ENCODE results near the gene RCSD1.

The RCSD1 gene

DNA sequence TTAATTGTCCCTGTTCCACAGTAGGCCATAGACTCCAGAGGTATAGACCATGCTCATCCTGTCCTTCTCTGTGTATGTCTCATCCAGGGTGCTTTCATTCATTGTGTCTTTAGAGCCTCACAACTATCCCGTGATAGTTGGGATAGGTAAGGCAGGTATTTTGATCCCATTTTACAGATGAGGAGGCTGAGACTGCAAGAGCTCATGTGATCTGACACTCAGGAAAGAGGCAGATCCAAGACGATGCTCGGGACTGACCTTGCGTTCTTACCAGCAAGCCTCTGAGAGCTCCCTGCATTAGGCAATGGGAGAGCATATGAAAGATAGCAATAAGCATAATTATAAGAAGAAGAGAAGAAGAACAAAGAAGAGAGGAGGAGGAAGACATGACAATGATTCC lies 42.8 kb downstream of the RCSD1 start:
- ATAC-seq: no peak
- TF ChIP-seq TOX (CRISPR knock-in tag; IDR thresholded peaks at IDR 0.05; ENCODE audit: borderline replicate concordance): no peak
- TF ChIP-seq ZFP30 (CRISPR knock-in tag; IDR thresholded peaks at IDR 0.05): no peak
- no peak for TF ChIP-seq POU6F1 (CRISPR knock-in tag; IDR thresholded peaks at IDR 0.05; ENCODE audit: borderline replicate concordance, low read depth)
- TF ChIP-seq ESRRG (CRISPR knock-in tag; IDR thresholded peaks at IDR 0.05): no peak
- no peak for TF ChIP-seq RARB (CRISPR knock-in tag; IDR thresholded peaks at IDR 0.05)
- no peak for TF ChIP-seq ISL1 (CRISPR knock-in tag; IDR thresholded peaks at IDR 0.05)
- TF ChIP-seq TCF4 (CRISPR knock-in tag; IDR thresholded peaks at IDR 0.05; ENCODE audit: borderline replicate concordance): no peak
- no peak for TF ChIP-seq ZNF70 (CRISPR knock-in tag; IDR thresholded peaks at IDR 0.05)
- TF ChIP-seq PPARA (CRISPR knock-in tag; IDR thresholded peaks at IDR 0.05; ENCODE audit: borderline replicate concordance): no peak
- TF ChIP-seq, protein P1, sequence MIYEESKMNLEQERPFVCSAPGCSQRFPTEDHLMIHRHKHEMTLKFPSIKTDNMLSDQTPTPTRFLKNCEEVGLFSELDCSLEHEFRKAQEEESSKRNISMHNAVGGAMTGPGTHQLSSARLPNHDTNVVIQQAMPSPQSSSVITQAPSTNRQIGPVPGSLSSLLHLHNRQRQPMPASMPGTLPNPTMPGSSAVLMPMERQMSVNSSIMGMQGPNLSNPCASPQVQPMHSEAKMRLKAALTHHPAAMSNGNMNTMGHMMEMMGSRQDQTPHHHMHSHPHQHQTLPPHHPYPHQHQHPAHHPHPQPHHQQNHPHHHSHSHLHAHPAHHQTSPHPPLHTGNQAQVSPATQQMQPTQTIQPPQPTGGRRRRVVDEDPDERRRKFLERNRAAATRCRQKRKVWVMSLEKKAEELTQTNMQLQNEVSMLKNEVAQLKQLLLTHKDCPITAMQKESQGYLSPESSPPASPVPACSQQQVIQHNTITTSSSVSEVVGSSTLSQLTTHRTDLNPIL (CRISPR knock-in tag; IDR thresholded peaks at IDR 0.05; ENCODE audit: low read depth): no peak
- no peak for TF ChIP-seq SNAI2 (CRISPR knock-in tag; IDR thresholded peaks at IDR 0.05)
- TF ChIP-seq ZC3H10 (CRISPR knock-in tag; IDR thresholded peaks at IDR 0.05): no peak
- no peak for TF ChIP-seq OSR1 (CRISPR knock-in tag; IDR thresholded peaks at IDR 0.05)
- no peak for TF ChIP-seq ARNTL (CRISPR knock-in tag; IDR thresholded peaks at IDR 0.05; ENCODE audit: borderline replicate concordance, low read depth)
- TF ChIP-seq, protein P2, sequence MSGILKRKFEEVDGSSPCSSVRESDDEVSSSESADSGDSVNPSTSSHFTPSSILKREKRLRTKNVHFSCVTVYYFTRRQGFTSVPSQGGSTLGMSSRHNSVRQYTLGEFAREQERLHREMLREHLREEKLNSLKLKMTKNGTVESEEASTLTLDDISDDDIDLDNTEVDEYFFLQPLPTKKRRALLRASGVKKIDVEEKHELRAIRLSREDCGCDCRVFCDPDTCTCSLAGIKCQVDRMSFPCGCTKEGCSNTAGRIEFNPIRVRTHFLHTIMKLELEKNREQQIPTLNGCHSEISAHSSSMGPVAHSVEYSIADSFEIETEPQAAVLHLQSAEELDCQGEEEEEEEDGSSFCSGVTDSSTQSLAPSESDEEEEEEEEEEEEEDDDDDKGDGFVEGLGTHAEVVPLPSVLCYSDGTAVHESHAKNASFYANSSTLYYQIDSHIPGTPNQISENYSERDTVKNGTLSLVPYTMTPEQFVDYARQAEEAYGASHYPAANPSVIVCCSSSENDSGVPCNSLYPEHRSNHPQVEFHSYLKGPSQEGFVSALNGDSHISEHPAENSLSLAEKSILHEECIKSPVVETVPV (CRISPR knock-in tag; IDR thresholded peaks at IDR 0.05): no peak
- TF ChIP-seq, protein P3, sequence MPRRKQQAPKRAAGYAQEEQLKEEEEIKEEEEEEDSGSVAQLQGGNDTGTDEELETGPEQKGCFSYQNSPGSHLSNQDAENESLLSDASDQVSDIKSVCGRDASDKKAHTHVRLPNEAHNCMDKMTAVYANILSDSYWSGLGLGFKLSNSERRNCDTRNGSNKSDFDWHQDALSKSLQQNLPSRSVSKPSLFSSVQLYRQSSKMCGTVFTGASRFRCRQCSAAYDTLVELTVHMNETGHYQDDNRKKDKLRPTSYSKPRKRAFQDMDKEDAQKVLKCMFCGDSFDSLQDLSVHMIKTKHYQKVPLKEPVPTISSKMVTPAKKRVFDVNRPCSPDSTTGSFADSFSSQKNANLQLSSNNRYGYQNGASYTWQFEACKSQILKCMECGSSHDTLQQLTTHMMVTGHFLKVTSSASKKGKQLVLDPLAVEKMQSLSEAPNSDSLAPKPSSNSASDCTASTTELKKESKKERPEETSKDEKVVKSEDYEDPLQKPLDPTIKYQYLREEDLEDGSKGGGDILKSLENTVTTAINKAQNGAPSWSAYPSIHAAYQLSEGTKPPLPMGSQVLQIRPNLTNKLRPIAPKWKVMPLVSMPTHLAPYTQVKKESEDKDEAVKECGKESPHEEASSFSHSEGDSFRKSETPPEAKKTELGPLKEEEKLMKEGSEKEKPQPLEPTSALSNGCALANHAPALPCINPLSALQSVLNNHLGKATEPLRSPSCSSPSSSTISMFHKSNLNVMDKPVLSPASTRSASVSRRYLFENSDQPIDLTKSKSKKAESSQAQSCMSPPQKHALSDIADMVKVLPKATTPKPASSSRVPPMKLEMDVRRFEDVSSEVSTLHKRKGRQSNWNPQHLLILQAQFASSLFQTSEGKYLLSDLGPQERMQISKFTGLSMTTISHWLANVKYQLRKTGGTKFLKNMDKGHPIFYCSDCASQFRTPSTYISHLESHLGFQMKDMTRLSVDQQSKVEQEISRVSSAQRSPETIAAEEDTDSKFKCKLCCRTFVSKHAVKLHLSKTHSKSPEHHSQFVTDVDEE (CRISPR knock-in tag; IDR thresholded peaks at IDR 0.05): no peak
- TF ChIP-seq PATZ1 (CRISPR knock-in tag; IDR thresholded peaks at IDR 0.05; ENCODE audit: borderline replicate concordance): no peak
- TF ChIP-seq ZFP3 (CRISPR knock-in tag; IDR thresholded peaks at IDR 0.05): no peak

GRCh38 chr1:167673265-167673664 lies 43.2 kb downstream of the RCSD1 start:
- ATAC-seq: no peak
- TF ChIP-seq ARNTL (CRISPR knock-in tag; IDR thresholded peaks at IDR 0.05; ENCODE audit: borderline replicate concordance, low read depth): no peak
- TF ChIP-seq ZFP30 (CRISPR knock-in tag; IDR thresholded peaks at IDR 0.05): no peak
- TF ChIP-seq, protein P2 (CRISPR knock-in tag; IDR thresholded peaks at IDR 0.05): no peak
- TF ChIP-seq PATZ1 (CRISPR knock-in tag; IDR thresholded peaks at IDR 0.05; ENCODE audit: borderline replicate concordance): no peak
- no peak for TF ChIP-seq ISL1 (CRISPR knock-in tag; IDR thresholded peaks at IDR 0.05)
- TF ChIP-seq ZNF8 (CRISPR knock-in tag; IDR thresholded peaks at IDR 0.05): no peak
- TF ChIP-seq ESRRG (CRISPR knock-in tag; IDR thresholded peaks at IDR 0.05): no peak
- TF ChIP-seq ZFP3 (CRISPR knock-in tag; IDR thresholded peaks at IDR 0.05): no peak
- TF ChIP-seq, protein P3 (CRISPR knock-in tag; IDR thresholded peaks at IDR 0.05): no peak
- TF ChIP-seq PPARA (CRISPR knock-in tag; IDR thresholded peaks at IDR 0.05; ENCODE audit: borderline replicate concordance): no peak
- no peak for TF ChIP-seq ZNF565 (CRISPR knock-in tag; conservative IDR thresholded peaks at IDR 0.05; ENCODE audit: low read depth)
- TF ChIP-seq, protein P1 (CRISPR knock-in tag; IDR thresholded peaks at IDR 0.05; ENCODE audit: low read depth): no peak

All from SK-N-SH treated with all-trans-retinoic acid at 6 μM for 48 hours (cell line).